Measurements from ENCODE around the gene KRT39.

DNA sequence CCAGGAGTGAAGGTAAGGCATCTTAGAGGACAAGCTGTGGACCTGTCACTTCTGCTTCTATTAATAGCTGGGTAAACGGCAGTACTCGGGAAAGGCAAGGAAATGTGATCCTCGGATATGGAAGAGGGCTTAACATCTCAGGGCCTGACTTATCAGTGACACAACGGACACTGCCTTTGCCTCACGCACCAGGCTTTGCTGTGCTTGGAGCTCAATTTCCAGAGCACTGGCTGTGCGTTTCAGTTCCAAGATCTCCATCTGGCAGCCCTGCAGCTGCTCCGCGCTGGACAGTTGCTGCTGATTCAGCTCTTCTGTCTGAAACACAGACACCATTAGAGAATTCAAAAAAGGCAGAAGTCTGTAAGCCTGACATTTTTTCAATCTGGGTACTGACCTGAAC is 13.8 kb upstream of the KRT39 start:
- TF ChIP-seq, protein P1, sequence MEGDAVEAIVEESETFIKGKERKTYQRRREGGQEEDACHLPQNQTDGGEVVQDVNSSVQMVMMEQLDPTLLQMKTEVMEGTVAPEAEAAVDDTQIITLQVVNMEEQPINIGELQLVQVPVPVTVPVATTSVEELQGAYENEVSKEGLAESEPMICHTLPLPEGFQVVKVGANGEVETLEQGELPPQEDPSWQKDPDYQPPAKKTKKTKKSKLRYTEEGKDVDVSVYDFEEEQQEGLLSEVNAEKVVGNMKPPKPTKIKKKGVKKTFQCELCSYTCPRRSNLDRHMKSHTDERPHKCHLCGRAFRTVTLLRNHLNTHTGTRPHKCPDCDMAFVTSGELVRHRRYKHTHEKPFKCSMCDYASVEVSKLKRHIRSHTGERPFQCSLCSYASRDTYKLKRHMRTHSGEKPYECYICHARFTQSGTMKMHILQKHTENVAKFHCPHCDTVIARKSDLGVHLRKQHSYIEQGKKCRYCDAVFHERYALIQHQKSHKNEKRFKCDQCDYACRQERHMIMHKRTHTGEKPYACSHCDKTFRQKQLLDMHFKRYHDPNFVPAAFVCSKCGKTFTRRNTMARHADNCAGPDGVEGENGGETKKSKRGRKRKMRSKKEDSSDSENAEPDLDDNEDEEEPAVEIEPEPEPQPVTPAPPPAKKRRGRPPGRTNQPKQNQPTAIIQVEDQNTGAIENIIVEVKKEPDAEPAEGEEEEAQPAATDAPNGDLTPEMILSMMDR (optimal IDR thresholded peaks at IDR 0.05 in 1 of 3, IDR thresholded peaks at IDR 0.05 in 1 of 3, conservative IDR thresholded peaks at IDR 0.05 in 1 of 3; ENCODE audit: extremely low read depth in 1 of 3, insufficient read depth in 2 of 3, low read length in 3 of 3): no peak
- no peak for TF ChIP-seq EZH2 (IDR thresholded peaks at IDR 0.05; ENCODE audit: low read length)
